WERI-Rb-1 (cell line): Measurements from ENCODE around the gene PKD1L1.

Experiments used
- DNase-seq: peaks from one replicate; pipeline ENCODE4 v3.0.0-alpha.2; 2020
- H3K27ac ChIP-seq: fragments of 250-450 bp; sonication (Bioruptor Pico); 2 replicates; pipeline ENCODE4 v1.5.1; 2020; ENCODE audit warnings: mild to moderate bottlenecking, moderate library complexity
- H3K27me3 ChIP-seq: fragments of 250-450 bp; sonication (Bioruptor Pico); 2 replicates; pipeline ENCODE4 v1.5.1; 2021; ENCODE audit warnings: mild to moderate bottlenecking, low read depth, moderate library complexity; ENCODE audit not compliant: insufficient read depth, severe bottlenecking
- H3K36me3 ChIP-seq: fragments of 250-450 bp; sonication (Bioruptor Pico); 2 replicates; pipeline ENCODE4 v1.5.1; 2020; ENCODE audit warnings: mild to moderate bottlenecking, moderate library complexity
- H3K4me3 ChIP-seq: 2 replicates; pipeline ENCODE4 v1.5.1; 2011; ENCODE audit warnings: low read depth, mild to moderate bottlenecking, control low read depth, low read length
- H3K9me3 ChIP-seq: fragments of 250-450 bp; sonication (Bioruptor Pico); 2 replicates; pipeline ENCODE4 v1.5.1; 2021; ENCODE audit warnings: mild to moderate bottlenecking, moderate library complexity; ENCODE audit not compliant: severe bottlenecking
- TF ChIP-seq, protein P1 (sequence below): IDR thresholded peaks from 2 replicates; pipeline ENCODE4 v1.5.1; 2011; ENCODE audit warnings: low read depth, mild to moderate bottlenecking, control low read depth, inconsistent platforms, low read length

The PKD1L1 gene

DNA sequence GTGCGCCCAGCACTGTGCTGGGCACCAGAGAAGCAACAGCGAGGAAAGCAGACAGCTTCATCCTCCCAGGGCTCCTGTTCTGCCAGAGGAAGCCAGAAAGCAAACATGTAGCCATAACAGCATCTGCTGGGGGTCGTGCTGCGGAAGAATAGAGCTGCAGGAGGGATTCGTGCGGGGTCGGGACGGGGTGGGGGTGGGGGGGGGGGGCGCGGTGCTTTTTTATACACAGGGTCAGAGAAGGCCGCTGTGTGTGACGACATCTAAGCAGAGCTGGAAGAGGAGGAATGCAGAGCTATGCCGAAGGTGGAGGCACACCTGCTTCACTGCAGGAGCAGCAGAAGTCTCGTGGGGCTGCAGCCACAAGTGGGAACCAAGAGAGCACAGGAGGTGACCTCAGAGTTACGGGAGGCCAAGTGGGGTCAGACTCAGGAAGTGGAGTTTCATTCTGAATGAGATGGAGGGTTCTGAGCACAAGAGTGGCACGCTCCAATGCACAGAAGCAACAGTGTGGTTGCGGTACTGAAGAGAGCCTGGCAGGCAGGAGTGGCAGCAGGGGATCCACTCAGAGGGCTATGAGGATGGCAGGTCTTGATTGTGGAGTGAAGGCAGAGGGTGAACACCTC is 11.1 kb downstream of the PKD1L1 start:
- Histone ChIP-seq H3K4me3 (no peak overlapping the region), H3K27me3 (no peaks in the 10 kb centered on the region), H3K27ac (no peak overlapping the region), H3K9me3 (no peaks in the 10 kb centered on the region), H3K36me3 (no peaks in the 10 kb centered on the region)
- no peak for DNase-seq
- TF ChIP-seq, protein P1, sequence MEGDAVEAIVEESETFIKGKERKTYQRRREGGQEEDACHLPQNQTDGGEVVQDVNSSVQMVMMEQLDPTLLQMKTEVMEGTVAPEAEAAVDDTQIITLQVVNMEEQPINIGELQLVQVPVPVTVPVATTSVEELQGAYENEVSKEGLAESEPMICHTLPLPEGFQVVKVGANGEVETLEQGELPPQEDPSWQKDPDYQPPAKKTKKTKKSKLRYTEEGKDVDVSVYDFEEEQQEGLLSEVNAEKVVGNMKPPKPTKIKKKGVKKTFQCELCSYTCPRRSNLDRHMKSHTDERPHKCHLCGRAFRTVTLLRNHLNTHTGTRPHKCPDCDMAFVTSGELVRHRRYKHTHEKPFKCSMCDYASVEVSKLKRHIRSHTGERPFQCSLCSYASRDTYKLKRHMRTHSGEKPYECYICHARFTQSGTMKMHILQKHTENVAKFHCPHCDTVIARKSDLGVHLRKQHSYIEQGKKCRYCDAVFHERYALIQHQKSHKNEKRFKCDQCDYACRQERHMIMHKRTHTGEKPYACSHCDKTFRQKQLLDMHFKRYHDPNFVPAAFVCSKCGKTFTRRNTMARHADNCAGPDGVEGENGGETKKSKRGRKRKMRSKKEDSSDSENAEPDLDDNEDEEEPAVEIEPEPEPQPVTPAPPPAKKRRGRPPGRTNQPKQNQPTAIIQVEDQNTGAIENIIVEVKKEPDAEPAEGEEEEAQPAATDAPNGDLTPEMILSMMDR = no peak

DNA sequence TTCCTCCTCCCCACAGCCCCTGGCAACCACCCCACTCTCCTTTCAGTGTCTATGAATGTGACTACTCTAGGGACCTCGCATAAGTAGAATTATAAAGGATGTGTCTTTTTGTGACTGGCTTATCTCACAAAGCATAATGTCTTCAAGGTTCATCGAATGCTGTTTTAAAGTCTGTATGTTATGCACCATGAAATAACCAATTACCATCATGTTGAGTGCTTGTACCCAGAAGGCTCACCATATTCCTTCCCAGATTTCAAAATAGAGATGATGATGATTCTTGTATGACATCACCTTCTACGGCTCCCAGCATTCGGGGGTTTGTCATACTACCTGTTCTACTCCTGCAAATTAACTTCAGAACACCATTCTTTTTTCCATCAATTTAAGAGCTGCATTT is 11.9 kb downstream of the PKD1L1 start:
- Histone ChIP-seq H3K4me3 (no peak overlapping the region), H3K27me3 (no peaks in the 10 kb centered on the region)

DNA sequence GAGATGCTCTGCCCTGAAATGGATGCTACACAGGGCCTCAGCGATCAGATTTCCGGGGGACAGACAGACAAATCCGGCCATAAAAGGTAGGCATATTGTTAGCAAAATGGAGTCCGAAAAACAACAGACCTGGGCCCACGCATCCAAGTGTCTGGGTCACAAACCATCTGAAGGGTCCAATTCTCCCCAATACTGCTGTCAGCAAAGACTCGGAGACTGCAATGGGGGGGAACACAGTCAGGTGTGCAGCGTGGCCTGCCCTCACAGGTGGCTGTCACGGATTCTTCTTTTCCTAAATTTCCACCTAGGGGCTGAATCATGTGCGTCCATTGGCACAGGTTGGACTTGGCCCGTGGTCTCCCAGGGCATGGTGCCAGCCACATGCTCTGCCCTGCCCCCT is 12.9 kb downstream of the PKD1L1 start:
- H3K4me3 ChIP-seq = no peak overlapping the region
- H3K27me3 ChIP-seq = no peaks in the 10 kb centered on the region
- H3K36me3 ChIP-seq = no peaks in the 10 kb centered on the region
- TF ChIP-seq, protein P1 = no peak
- no peaks in the 10 kb centered on the region for H3K9me3 ChIP-seq
- no peak overlapping the region for H3K27ac ChIP-seq
- no peak for DNase-seq

More for the DNA sequence above, 11.9 kb downstream of the PKD1L1 start:
- no peaks in the 10 kb centered on the region for H3K36me3 ChIP-seq
- DNase-seq = no peak
- TF ChIP-seq, protein P1 = no peak
- no peaks in the 10 kb centered on the region for H3K9me3 ChIP-seq
- no peak overlapping the region for H3K27ac ChIP-seq

DNA sequence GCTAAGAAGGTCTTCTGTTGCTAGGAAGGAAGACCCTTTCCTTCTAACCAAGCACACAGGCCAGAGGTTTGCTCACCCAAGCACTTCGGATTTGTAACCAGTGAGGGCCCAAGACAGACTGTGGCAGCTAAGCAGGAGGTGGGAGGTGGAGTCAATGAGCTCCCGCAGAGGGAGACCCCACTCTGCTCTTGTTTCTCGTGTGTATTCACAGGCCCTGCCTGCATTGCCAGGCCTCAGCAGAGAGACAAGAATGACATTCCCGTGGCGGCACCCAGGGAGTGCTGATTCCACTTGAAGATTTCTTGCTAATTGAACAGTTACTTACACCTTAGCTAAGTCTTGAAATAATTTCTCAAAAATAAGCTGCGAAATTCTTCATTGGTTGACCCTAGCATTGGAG is 13.4 kb downstream of the PKD1L1 start:
- TF ChIP-seq, protein P1 = no peak
- Histone ChIP-seq H3K27me3 (no peaks in the 10 kb centered on the region), H3K36me3 (no peaks in the 10 kb centered on the region), H3K9me3 (no peaks in the 10 kb centered on the region), H3K4me3 (no peak overlapping the region), H3K27ac (no peak overlapping the region)
- no peak for DNase-seq

DNA sequence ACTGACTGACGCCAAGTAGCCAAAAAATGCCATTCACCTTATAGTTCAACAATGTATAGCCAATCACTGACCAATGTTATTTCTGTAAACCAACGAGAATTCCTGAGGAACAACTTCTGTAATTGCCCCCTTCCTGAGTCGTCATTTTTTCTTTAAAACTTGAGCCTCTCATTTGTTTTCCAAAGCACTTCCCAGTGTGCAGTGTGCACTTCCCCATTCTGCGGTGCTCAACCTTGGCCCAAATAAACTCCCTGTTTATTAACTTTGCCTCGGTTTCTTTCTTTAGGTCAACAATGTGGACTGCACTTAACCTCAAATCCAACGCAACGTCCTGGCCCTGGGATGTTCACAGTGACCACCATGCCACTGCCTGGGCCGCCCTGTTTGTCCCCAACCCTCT is 15.1 kb downstream of the PKD1L1 start:
- Histone ChIP-seq H3K4me3 (no peak overlapping the region), H3K27ac (no peak overlapping the region), H3K27me3 (no peaks in the 10 kb centered on the region), H3K36me3 (no peaks in the 10 kb centered on the region), H3K9me3 (no peaks in the 10 kb centered on the region)
- no peak for DNase-seq
- TF ChIP-seq, protein P1 = no peak

DNA sequence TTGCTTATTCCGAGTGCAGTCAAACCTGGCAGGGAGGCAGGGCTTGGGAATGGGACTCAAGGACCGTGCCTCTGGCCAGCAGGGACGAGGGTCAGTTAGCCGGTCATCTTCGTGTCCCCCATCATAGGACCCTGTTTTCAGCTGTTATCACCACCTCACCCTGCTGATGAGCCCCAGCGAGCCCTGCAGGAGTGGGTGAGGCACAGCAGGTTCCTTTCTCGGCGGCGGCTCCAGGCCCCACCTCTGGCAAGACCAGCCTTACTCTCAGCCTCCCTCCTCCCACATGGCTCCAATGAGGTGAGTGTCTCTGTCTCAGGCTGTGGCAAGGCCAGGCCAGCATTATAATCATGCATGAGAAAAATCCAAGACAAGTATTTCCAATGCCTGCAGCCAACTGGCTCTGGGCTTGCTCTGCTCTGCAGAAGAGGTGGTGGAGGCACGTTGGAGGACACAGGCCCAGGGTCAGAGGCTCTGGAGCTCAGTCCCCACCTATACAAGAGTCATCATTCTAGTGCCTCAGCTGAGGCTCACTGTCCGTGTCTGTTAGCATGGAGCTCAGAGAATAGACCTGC is 15.7 kb downstream of the PKD1L1 start:
- H3K27ac ChIP-seq = no peak overlapping the region
- H3K27me3 ChIP-seq = no peaks in the 10 kb centered on the region
- TF ChIP-seq, protein P1 = no peak
- no peak for DNase-seq
- no peaks in the 10 kb centered on the region for H3K9me3 ChIP-seq
- H3K36me3 ChIP-seq = no peaks in the 10 kb centered on the region
- no peak overlapping the region for H3K4me3 ChIP-seq
